H1 (cell line): Measurements from ENCODE around the gene GPHA2. TPM values are rescaled to one million over a fixed set of nuclear protein-coding genes. Genes with fewer than 3 reads are reported as not detected.

ENCODE experiments used
- CTCF ChIA-PET: fragments of 300-600 bp; sonication (Branson Sonifier 250); formaldehyde crosslinking; loops from one replicate; lab custom pipeline; 2021; ENCODE audit not compliant: partially characterized antibody; lab: Charles Lee
- POLR2A ChIA-PET: fragments of 300-600 bp; sonication (Branson Sonifier 250); formaldehyde crosslinking; loops from one replicate; lab custom pipeline; 2021; ENCODE audit warnings: inconsistent platforms; ENCODE audit not compliant: partially characterized antibody; lab: Charles Lee
- DNase-seq, 2 experiments: peaks; one replicate each; pipeline versions ENCODE4 v3.0.0 to v3.0.0-alpha.2; 2010 to 2022; ENCODE audit warnings: low spot score in 2 of 2, low read depth in 1 of 2, mixed read lengths in 1 of 2
- FAIRE-seq: peaks from 2 replicates; lab custom pipeline; 2011; peaks lifted over from hg19 to GRCh38; lab: Jason Lieb, UNC
- H2AFZ ChIP-seq: 2 replicates; pipeline ENCODE4 v1.8.1; 2012; ENCODE audit warnings: low read length, inconsistent platforms
- H2AK5ac ChIP-seq: 2 replicates; pipeline ENCODE4 v1.6.1; 2013; ENCODE audit warnings: low read depth, low read length
- H2BK120ac ChIP-seq: replicated peaks from 2 replicates; pipeline ENCODE3; 2013; ENCODE audit warnings: low read depth, low read length, inconsistent platforms
- H2BK12ac ChIP-seq: 2 replicates; pipeline ENCODE4 v1.6.1; 2013; ENCODE audit warnings: low read depth, low read length
- H2BK15ac ChIP-seq: 2 replicates; pipeline ENCODE4 v1.6.1; 2013; ENCODE audit warnings: low read length
- H2BK20ac ChIP-seq: 2 replicates; pipeline ENCODE4 v1.6.1; 2013; ENCODE audit warnings: low read length
- H2BK5ac ChIP-seq: 2 replicates; pipeline ENCODE4 v1.6.1; 2013; ENCODE audit warnings: low read depth, low read length
- H3K14ac ChIP-seq: 2 replicates; pipeline ENCODE4 v1.6.1; 2013; ENCODE audit warnings: inconsistent platforms; ENCODE audit not compliant: insufficient read length
- H3K18ac ChIP-seq: 2 replicates; pipeline ENCODE4 v1.6.1; 2013; ENCODE audit warnings: low read length; ENCODE audit errors: extremely low read depth
- H3K23ac ChIP-seq: 2 replicates; pipeline ENCODE4 v1.6.1; 2013; ENCODE audit warnings: inconsistent platforms; ENCODE audit not compliant: insufficient read length
- H3K23me2 ChIP-seq: 2 replicates; pipeline ENCODE4 v1.6.1; 2013; ENCODE audit warnings: low read depth, low read length
- H3K27ac ChIP-seq: 2 replicates; pipeline ENCODE4 v1.6.1; 2011; ENCODE audit warnings: low read depth, low read length, inconsistent platforms
- H3K27me3 ChIP-seq, 4 experiments: replicated peaks in 1 of 4; 1 replicate in 1 of 4; 2 replicates in 3 of 4; pipeline versions ENCODE4 v1.6.1 to v1.8.1; 2011 to 2013; ENCODE audit warnings: low read length in 3 of 4, mild to moderate bottlenecking in 3 of 4, inconsistent platforms in 2 of 4, mixed read lengths in 2 of 4, moderate library complexity in 1 of 4; ENCODE audit not compliant: control insufficient read depth in 3 of 4, insufficient read depth in 3 of 4; ENCODE audit errors: extremely low read depth in 1 of 4
- H3K36me3 ChIP-seq, 4 experiments: 2 replicates each; pipeline versions ENCODE4 v1.6.1 to v1.8.1; 2011 to 2013; ENCODE audit warnings: mild to moderate bottlenecking in 4 of 4, low read length in 3 of 4, moderate library complexity in 2 of 4, control low read depth in 1 of 4, inconsistent platforms in 1 of 4; ENCODE audit not compliant: insufficient read depth in 4 of 4, control insufficient read depth in 2 of 4
- H3K4ac ChIP-seq: replicated peaks from 2 replicates; pipeline ENCODE3; 2013; ENCODE audit warnings: low read length, low read depth, mixed read lengths, inconsistent platforms; ENCODE audit not compliant: insufficient read length
- H3K4me1 ChIP-seq, 4 experiments: replicated peaks in 1 of 4; 1 replicate in 1 of 4; 2 replicates in 3 of 4; pipeline versions ENCODE4 v1.6.1 to v1.8.1; 2011 to 2013; ENCODE audit warnings: low read length in 3 of 4, inconsistent platforms in 2 of 4, mixed read lengths in 1 of 4; ENCODE audit not compliant: insufficient read depth in 4 of 4, control insufficient read depth in 3 of 4
- H3K4me2 ChIP-seq, 2 experiments: 2 replicates each; pipeline versions ENCODE4 v1.6.1 to v1.8.1; 2011 to 2013; ENCODE audit warnings: low read depth in 2 of 2, low read length in 2 of 2, control low read depth in 1 of 2, inconsistent platforms in 1 of 2, mild to moderate bottlenecking in 1 of 2; ENCODE audit not compliant: insufficient read depth in 1 of 2
- H3K4me3 ChIP-seq, 4 experiments: fragments of 200-600, 300-600 bp in 1 of 4; sonication (generic), shearing (Covaris generic), sonication (Bioruptor Twin) in 1 of 4; 2 replicates each; pipeline versions ENCODE4 v1.5.1 to v1.8.1; 2011 to 2016; ENCODE audit warnings: low read length in 4 of 4, low read depth in 3 of 4, control low read depth in 2 of 4, inconsistent platforms in 2 of 4, mild to moderate bottlenecking in 2 of 4, mixed read lengths in 1 of 4, moderate library complexity in 1 of 4; ENCODE audit not compliant: insufficient read depth in 2 of 4; ENCODE audit errors: extremely low read depth in 1 of 4
- H3K56ac ChIP-seq: replicated peaks from 2 replicates; pipeline ENCODE3; 2013; ENCODE audit warnings: low read depth, mild to moderate bottlenecking, mixed read lengths, low read length, inconsistent platforms; ENCODE audit not compliant: insufficient read length
- H3K79me1 ChIP-seq: 2 replicates; pipeline ENCODE4 v1.6.1; 2013; ENCODE audit warnings: low read depth, low read length, control low read depth
- H3K79me2 ChIP-seq, 2 experiments: 2 replicates each; pipeline versions ENCODE4 v1.6.1 to v1.8.1; 2012 to 2013; ENCODE audit warnings: low read length in 2 of 2, mild to moderate bottlenecking in 2 of 2, inconsistent platforms in 1 of 2; ENCODE audit not compliant: insufficient read depth in 2 of 2, control insufficient read depth in 1 of 2
- H3K9ac ChIP-seq, 4 experiments: replicated peaks in 1 of 4; 1 replicate in 1 of 4; 2 replicates in 3 of 4; pipeline versions ENCODE4 v1.6.1 to v1.8.1; 2011 to 2013; ENCODE audit warnings: low read depth in 3 of 4, low read length in 3 of 4, control low read depth in 2 of 4, mild to moderate bottlenecking in 2 of 4, moderate library complexity in 2 of 4, inconsistent platforms in 1 of 4; ENCODE audit errors: extremely low read depth in 1 of 4
- H3K9me3 ChIP-seq, 2 experiments: 2 replicates each; pipeline versions ENCODE4 v1.6.1 to v1.8.1; 2012 to 2013; ENCODE audit warnings: mild to moderate bottlenecking in 2 of 2, moderate library complexity in 2 of 2, control low read depth in 1 of 2, inconsistent platforms in 1 of 2, low read depth in 1 of 2, low read length in 1 of 2, mixed read lengths in 1 of 2; ENCODE audit not compliant: insufficient read depth in 2 of 2
- H4K20me1 ChIP-seq, 2 experiments: replicated peaks in 1 of 2; 2 replicates each; pipeline versions ENCODE3 to v1.8.1; 2011 to 2013; ENCODE audit warnings: inconsistent platforms in 2 of 2, low read length in 2 of 2, mild to moderate bottlenecking in 1 of 2; ENCODE audit not compliant: insufficient read depth in 2 of 2, control insufficient read depth in 1 of 2
- H4K5ac ChIP-seq: 2 replicates; pipeline ENCODE4 v1.6.1; 2013; ENCODE audit warnings: low read length, low read depth, mixed read lengths, inconsistent platforms; ENCODE audit not compliant: insufficient read length
- H4K8ac ChIP-seq: 2 replicates; pipeline ENCODE4 v1.8.0; 2013; ENCODE audit warnings: mild to moderate bottlenecking, moderate library complexity, low read length, inconsistent platforms; ENCODE audit not compliant: insufficient read depth; ENCODE audit errors: extremely low read depth
- H4K91ac ChIP-seq: replicated peaks from 2 replicates; pipeline ENCODE3; 2013; ENCODE audit warnings: low read length, mixed read lengths, inconsistent platforms; ENCODE audit not compliant: insufficient read length
- ASH2L ChIP-seq: fragments of 200-600, 300-600 bp; sonication (generic); IDR thresholded peaks from one replicate; pipeline ENCODE4 v1.7.1; 2017; ENCODE audit warnings: low read length
- BACH1 ChIP-seq: IDR thresholded peaks from 2 replicates; pipeline ENCODE4 v1.6.1; 2012; ENCODE audit warnings: low read length, improper control_type of control experiment
- BCL11A ChIP-seq, 2 experiments: IDR thresholded peaks; one replicate each; pipeline ENCODE4 v1.6.1; 2011; ENCODE audit warnings: low read depth in 2 of 2, low read length in 2 of 2, mild to moderate bottlenecking in 2 of 2
- CBX8 ChIP-seq: fragments of 300-800, 300-1000 bp; sonication (generic); IDR thresholded peaks from 2 replicates; pipeline ENCODE4 v1.7.1; 2016; ENCODE audit warnings: low read depth, low read length, borderline replicate concordance
- CREB1 ChIP-seq: IDR thresholded peaks from 2 replicates; pipeline ENCODE4 v1.6.1; 2012; ENCODE audit warnings: inconsistent platforms
- EZH2 ChIP-seq: fragments of 200-600 bp; sonication (generic); IDR thresholded peaks from 2 replicates; pipeline ENCODE4 v1.7.1; 2012; ENCODE audit warnings: low read depth, mild to moderate bottlenecking, moderate library complexity, low read length, inconsistent platforms; ENCODE audit not compliant: severe bottlenecking
- HDAC6 ChIP-seq: IDR thresholded peaks from one replicate; pipeline ENCODE4 v1.7.1; 2012; ENCODE audit warnings: low read depth, mild to moderate bottlenecking, inconsistent platforms, low read length, moderate library complexity
- KDM4A ChIP-seq: IDR thresholded peaks from one replicate; pipeline ENCODE4 v1.7.1; 2012; ENCODE audit warnings: low read depth, mild to moderate bottlenecking, moderate library complexity, low read length, inconsistent platforms; ENCODE audit not compliant: severe bottlenecking
- RFX5 ChIP-seq: IDR thresholded peaks from 2 replicates; pipeline ENCODE4 v1.6.1; 2011; ENCODE audit warnings: low read depth, low read length, improper control_type of control experiment, borderline replicate concordance
- RXRA ChIP-seq: IDR thresholded peaks from 2 replicates; pipeline ENCODE4 v1.6.1; 2011; ENCODE audit warnings: low read depth, mild to moderate bottlenecking, low read length, moderate library complexity; ENCODE audit not compliant: insufficient read depth
- SAP30 ChIP-seq: fragments of 300-600 bp; sonication (generic); IDR thresholded peaks from 2 replicates; pipeline ENCODE4 v1.7.1; 2012; ENCODE audit warnings: low read length, moderate library complexity, mild to moderate bottlenecking, inconsistent platforms; ENCODE audit not compliant: insufficient read depth, insufficient replicate concordance
- SIX5 ChIP-seq: IDR thresholded peaks from 2 replicates; pipeline ENCODE4 v1.6.1; 2011; ENCODE audit warnings: mild to moderate bottlenecking, low read depth, low read length
- ZNF274 ChIP-seq: IDR thresholded peaks from 2 replicates; pipeline ENCODE4 v1.7.0; 2012; ENCODE audit warnings: low read length, borderline replicate concordance; ENCODE audit errors: extremely low read depth
- WGBS, 2 experiments: shearing (Covaris generic) in 1 of 2; methylation state at CpG; one replicate each; pipeline versions ENCODE4 v1.1.6 to v1.1.7; 2013 to 2015; ENCODE audit warnings: low lambda C conversion rate in 2 of 2, mixed read lengths in 2 of 2, inconsistent platforms in 1 of 2, low coverage in 1 of 2, missing lambda C conversion rate in 1 of 2; ENCODE audit not compliant: insufficient replicate concordance in 2 of 2, insufficient coverage in 1 of 2, insufficient read length in 1 of 2; ENCODE audit errors: extremely low coverage in 1 of 2, missing lambda C conversion rate in 1 of 2; 5-methylcytosine and 5-hydroxymethylcytosine counted together
- polyA plus RNA-seq, 7 experiments: library from polyadenylated mRNA; depleted of rRNA in 3 of 7; stranded (reverse) in 5 of 7; unstranded in 2 of 7; fragments of >200 nt in 5 of 7; fragments of 200-250 nt in 2 of 7; gene quantifications; 1 replicate in 5 of 7; 2 replicates in 1 of 7; 4 replicates in 1 of 7; pipeline versions ENCODE4 v1.2.1 to v1.2.3, GENCODE V29; 2011 to 2013; ENCODE audit warnings: missing spikeins in 2 of 7, mixed read lengths in 2 of 7
- total RNA-seq: library from RNA; stranded (reverse); fragmentation: NEBNext Ultra II Directional; extraction: Animal tissue kit (Norgen Biotek cat#: 25700); gene quantifications from 2 replicates; pipeline ENCODE4 v1.2.1, GENCODE V29; 2021

The GPHA2 gene
- total and polyA plus RNA-seq, 2 of the 8 experiments (the other 6 are each of a cell fraction or from before 2014, with no cell fraction given), result 0.97 to 4.4 TPM

GRCh38 chr11:64887234-64887756 is 48.4 kb downstream of the GPHA2 start:
- no peaks in the 10 kb centered on the region for H4K20me1 ChIP-seq
- no peaks in the 10 kb centered on the region for H3K9me3 ChIP-seq
- no peak overlapping the region for H2BK20ac ChIP-seq
- FAIRE-seq, result no peak
- H4K91ac ChIP-seq, result no peak overlapping the region
- no peaks in the 10 kb centered on the region; a peak in 1 of 7 replicates for H3K27me3 ChIP-seq
- H3K4me1 ChIP-seq, result peaks cover 0 to 11% (median 8%) of the 10 kb centered on the region in 4 experiments; a peak in 6 of 7 replicates
- no peak overlapping the region for H4K5ac ChIP-seq
- 88% methylated on average over 8 of the region's 8 CpGs; no CpG with 5 or more reads in 1 of the 2 experiments for WGBS, 2 experiments
- no peak overlapping the region for H2BK120ac ChIP-seq
- H3K23me2 ChIP-seq, result no peaks in the 10 kb centered on the region; the same call in 1 of the 2 replicates
- ChIA-PET POLR2A (interaction anchor here (0.8 to 24.6 kb wide), 5 partner anchors 10 to 375 kb away, joined by 3 to 408 read pairs (median 3); partner anchors contain the start of genes EHD1, POLA2 and SAC3D1), CTCF (interaction anchor here (0.8 to 32.2 kb wide), 16 partner anchors 6 to 198 kb away, joined by 3 to 1058 read pairs (median 4); partner anchors contain the start of genes ARL2, BATF2, CDC42BPG and EHD1)
- 0 out of 2 replicates have a peak overlapping the region, but pooled peaks have one; percentile 54 for H2AFZ ChIP-seq
- H2AK5ac ChIP-seq, result no peak overlapping the region
- H2BK12ac ChIP-seq, result no peak overlapping the region
- H3K9ac ChIP-seq, result no peak overlapping the region; a peak in 1 of 7 replicates
- no peak overlapping the region for H3K56ac ChIP-seq
- no peak overlapping the region for H3K14ac ChIP-seq
- H3K79me2 ChIP-seq, result no peaks in the 10 kb centered on the region
- peak overlapping the region in 1 of 4 experiments; percentile 10; a peak in 2 of 8 replicates for H3K4me3 ChIP-seq
- no peaks in the 10 kb centered on the region for H3K79me1 ChIP-seq
- no peak overlapping the region for H3K18ac ChIP-seq
- H3K4me2 ChIP-seq, result peak overlapping the region; percentile 40 to 66; a peak in 3 of 4 replicates
- no peak overlapping the region; the same call in 1 of the 2 replicates for H2BK15ac ChIP-seq
- H2BK5ac ChIP-seq, result peak overlapping the region; percentile 60; the same call in 1 of the 2 replicates
- DNase-seq, result no peak
- no peak overlapping the region for H3K23ac ChIP-seq
- no peaks in the 10 kb centered on the region for H3K36me3 ChIP-seq
- H3K27ac ChIP-seq, result no peak overlapping the region
- H3K4ac ChIP-seq, result no peak overlapping the region
- no peak overlapping the region for H4K8ac ChIP-seq
- TF ChIP-seq SAP30 (no peak), CBX8 (no peak), RFX5 (no peak), SIX5 (no peak), ASH2L (no peak), BACH1 (no peak), ZNF274 (no peak), HDAC6 (no peak), KDM4A (no peak), EZH2 (no peak), BCL11A (IDR thresholded peaks at IDR 0.05; ENCODE audit: low read depth in 2 of 2, low read length in 2 of 2) (no peak), CREB1 (no peak), RXRA (no peak)
